ENCODE data around the gene UBC.

- TF ChIP-seq POLR2AphosphoS5 (IDR thresholded peaks at IDR 0.05; ENCODE audit: low read depth, low read length) = no peak
- TF ChIP-seq, protein P1, sequence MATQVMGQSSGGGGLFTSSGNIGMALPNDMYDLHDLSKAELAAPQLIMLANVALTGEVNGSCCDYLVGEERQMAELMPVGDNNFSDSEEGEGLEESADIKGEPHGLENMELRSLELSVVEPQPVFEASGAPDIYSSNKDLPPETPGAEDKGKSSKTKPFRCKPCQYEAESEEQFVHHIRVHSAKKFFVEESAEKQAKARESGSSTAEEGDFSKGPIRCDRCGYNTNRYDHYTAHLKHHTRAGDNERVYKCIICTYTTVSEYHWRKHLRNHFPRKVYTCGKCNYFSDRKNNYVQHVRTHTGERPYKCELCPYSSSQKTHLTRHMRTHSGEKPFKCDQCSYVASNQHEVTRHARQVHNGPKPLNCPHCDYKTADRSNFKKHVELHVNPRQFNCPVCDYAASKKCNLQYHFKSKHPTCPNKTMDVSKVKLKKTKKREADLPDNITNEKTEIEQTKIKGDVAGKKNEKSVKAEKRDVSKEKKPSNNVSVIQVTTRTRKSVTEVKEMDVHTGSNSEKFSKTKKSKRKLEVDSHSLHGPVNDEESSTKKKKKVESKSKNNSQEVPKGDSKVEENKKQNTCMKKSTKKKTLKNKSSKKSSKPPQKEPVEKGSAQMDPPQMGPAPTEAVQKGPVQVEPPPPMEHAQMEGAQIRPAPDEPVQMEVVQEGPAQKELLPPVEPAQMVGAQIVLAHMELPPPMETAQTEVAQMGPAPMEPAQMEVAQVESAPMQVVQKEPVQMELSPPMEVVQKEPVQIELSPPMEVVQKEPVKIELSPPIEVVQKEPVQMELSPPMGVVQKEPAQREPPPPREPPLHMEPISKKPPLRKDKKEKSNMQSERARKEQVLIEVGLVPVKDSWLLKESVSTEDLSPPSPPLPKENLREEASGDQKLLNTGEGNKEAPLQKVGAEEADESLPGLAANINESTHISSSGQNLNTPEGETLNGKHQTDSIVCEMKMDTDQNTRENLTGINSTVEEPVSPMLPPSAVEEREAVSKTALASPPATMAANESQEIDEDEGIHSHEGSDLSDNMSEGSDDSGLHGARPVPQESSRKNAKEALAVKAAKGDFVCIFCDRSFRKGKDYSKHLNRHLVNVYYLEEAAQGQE (IDR thresholded peaks at IDR 0.05; ENCODE audit: insufficient read depth in 1 of 2, low read depth in 2 of 2, low read length in 2 of 2) = no peak
- TF ChIP-seq SIN3A (IDR thresholded peaks at IDR 0.05; ENCODE audit: borderline replicate concordance, insufficient read depth, low read length) = no peak
These were observed 26.7 kb upstream of the UBC start for GRCh38 chr12:124941170-124941527.

Measured in PFSK-1 (cell line).